SIG-M5 (cell line): Measurements from ENCODE around the gene LINC00632.

Source experiments
- DNase-seq: peaks from one replicate; lab custom pipeline; 2025; lab: John Stamatoyannopoulos, UW

LINC00632 gene

GRCh38 chrX:140765043-140765784, 55.7 kb downstream of the LINC00632 start:
- DNase-seq, result no peak

GRCh38 chrX:140766024-140766611, 56.6 kb downstream of the LINC00632 start:
- no peak for DNase-seq

- DNase-seq, result no peak
Observed at GRCh38 chrX:140767646-140768045, 58.1 kb downstream of the LINC00632 start.

- DNase-seq, result no peak
Observed at GRCh38 chrX:140775211-140775610, 65.7 kb downstream of the LINC00632 start.

GRCh38 chrX:140776320-140776719, 66.8 kb downstream of the LINC00632 start:
- no peak for DNase-seq

- no peak for DNase-seq
Observed at GRCh38 chrX:140794642-140795041, 85.1 kb downstream of the LINC00632 start.

- no peak for DNase-seq
Observed at GRCh38 chrX:140799216-140799615, 89.7 kb downstream of the LINC00632 start.

- DNase-seq, result no peak
Observed at GRCh38 chrX:140804292-140804691, 94.7 kb downstream of the LINC00632 start.

- no peak for DNase-seq
Observed at GRCh38 chrX:140815868-140816267, 106.3 kb downstream of the LINC00632 start.

- DNase-seq, result no peak
Observed at GRCh38 chrX:140817943-140818342, 108.4 kb downstream of the LINC00632 start.

GRCh38 chrX:140821280-140821679, 111.7 kb downstream of the LINC00632 start:
- no peak for DNase-seq

- DNase-seq, result no peak
Observed at GRCh38 chrX:140822184-140822583, 112.6 kb downstream of the LINC00632 start.

- DNase-seq, result no peak
Observed at GRCh38 chrX:140822861-140823260, 113.3 kb downstream of the LINC00632 start.

GRCh38 chrX:140836874-140837273, 127.3 kb downstream of the LINC00632 start:
- no peak for DNase-seq
